A204.1 (cell line): ENCODE measurements around the gene TOM1L2.

Experiments used
- FAIRE-seq: peaks from 2 replicates; lab custom pipeline; 2012; peaks lifted over from hg19 to GRCh38; lab: Jason Lieb, UNC

Gene TOM1L2

GRCh38 chr17:17847118-17847689, 125.0 kb downstream of the TOM1L2 start:
- no peak for FAIRE-seq

GRCh38 chr17:17846645-17847044, 125.6 kb downstream of the TOM1L2 start:
- no peak for FAIRE-seq

GRCh38 chr17:17846003-17846402, 126.2 kb downstream of the TOM1L2 start:
- no peak for FAIRE-seq

GRCh38 chr17:17845046-17845775, 127.0 kb downstream of the TOM1L2 start:
- no peak for FAIRE-seq

GRCh38 chr17:17844500-17844899, 127.7 kb downstream of the TOM1L2 start:
- FAIRE-seq = no peak

DNA sequence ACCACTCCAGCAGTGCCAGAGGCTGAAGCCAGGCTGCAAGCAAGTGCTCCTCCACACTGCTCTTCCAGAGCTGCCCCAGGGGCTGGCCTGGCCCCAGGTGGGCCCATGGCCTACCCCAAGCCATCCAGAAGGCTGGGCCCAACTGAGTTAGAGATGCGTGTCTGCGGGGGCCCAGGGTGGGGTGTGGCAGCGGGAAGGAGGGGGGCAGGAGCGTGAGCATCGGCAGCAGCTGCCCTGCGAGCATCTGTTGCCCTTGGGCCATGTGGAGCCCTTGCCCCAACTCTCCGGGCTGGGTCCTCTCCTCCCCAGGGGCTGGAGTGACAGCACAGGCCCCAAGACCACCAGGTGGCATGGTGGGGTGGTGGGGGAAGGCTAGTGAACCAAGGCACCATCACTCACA, 128.1 kb downstream of the TOM1L2 start:
- FAIRE-seq = no peak

GRCh38 chr17:17843096-17843495, 129.1 kb downstream of the TOM1L2 start:
- no peak for FAIRE-seq

- no peak for FAIRE-seq
Observed at GRCh38 chr17:17842111-17842876, 129.9 kb downstream of the TOM1L2 start.

GRCh38 chr17:17841601-17842025, 130.6 kb downstream of the TOM1L2 start:
- no peak for FAIRE-seq

- no peak for FAIRE-seq
Observed at GRCh38 chr17:17840751-17841591, 131.2 kb downstream of the TOM1L2 start.

DNA sequence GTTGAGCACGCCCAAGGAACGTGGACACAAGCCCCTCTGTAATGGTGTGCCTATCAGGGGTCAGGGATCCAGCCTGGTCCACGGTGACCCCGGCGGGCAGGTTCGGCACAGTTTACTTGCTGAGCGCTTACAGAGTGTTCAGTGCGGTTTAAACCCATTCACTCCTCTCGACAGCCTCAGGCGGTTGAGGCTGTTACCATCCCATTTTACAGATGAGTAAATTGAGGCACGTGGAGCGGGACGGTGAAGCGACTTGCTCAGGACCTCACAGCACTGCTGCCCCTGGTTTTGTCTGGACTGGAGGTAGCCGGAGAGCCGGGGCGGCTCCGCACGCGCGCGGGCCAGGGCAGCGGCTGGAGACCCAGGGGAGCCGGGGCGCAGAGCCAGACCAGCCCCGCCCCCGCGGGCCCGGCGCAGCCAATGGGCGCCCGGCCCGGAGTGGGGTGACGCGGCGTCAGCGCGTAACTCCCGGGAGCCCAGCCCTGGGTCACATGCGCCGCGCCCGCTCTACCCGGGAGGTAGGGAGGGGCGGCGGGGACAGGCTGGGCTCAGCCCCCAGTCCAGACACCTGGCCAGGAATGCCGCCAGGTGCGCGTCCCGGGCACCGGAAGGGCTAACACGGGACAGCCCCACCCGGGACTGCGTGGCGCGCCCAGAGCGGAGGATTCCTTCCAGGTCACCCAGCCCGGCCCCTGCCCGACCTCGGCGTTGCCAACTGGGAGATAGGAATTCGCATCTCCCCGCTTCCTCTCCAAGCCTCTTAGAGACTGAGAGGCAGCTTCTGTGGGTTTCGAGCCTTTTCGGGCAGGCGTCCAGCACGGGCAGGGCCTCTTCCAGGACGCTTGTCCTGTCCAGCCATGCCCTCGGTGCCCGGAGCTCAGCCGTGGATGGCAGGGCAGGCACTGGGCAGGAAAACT, 132.2 kb downstream of the TOM1L2 start:
- FAIRE-seq = no peak

- no peak for FAIRE-seq
Observed at GRCh38 chr17:17837966-17838962, 133.9 kb downstream of the TOM1L2 start.

DNA sequence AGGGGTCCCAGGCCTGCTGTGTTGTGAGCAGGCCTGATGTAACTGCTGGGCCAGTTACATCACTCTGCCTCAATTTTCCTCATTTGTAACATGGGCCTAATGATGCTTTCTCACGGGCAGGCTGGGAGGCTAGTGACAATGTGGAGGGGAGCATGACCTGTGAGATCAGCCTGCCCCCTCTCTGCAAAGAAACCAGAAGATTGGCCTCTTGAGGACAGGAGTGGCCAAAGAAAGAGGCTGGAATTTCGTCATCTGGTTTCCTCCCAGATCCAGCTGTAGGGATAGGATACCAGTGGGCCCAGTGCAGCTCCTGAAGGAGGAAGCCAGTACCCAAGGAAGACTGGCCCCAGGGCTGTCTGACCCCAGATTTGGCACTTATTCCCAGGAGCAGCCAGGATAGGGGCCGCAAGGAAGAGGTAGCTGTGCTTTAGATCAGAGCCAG, 134.8 kb downstream of the TOM1L2 start:
- FAIRE-seq = no peak

DNA sequence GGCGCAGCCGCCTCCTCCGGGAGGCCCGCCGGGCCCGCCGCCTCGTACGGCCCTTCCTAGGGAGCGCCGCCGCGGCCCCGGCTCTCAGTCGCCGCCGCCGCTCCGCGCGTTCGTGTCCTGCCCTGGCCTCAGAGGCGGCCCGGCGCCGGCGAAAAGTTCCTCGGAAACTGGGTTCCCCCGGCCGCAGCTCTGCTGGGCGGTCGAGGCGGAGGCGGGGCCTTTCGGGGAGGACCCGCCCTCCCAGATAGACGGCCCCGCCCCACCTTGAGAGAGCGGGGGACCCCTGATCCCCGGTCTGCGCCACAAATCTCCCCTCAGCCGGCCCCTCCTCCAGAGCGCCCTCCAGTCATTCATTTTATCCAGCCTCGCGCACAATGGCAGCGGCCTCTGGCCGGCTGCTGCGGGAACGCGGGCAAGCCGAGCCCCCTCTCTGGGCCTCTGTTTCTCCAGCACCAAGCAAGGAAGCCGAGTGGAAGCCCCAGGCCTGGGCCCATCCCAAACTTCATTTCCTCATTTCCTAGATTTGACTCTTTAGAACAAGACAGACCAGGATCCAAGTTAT, 135.3 kb downstream of the TOM1L2 start, which contains the start of gene SREBF1:
TSS of gene SREBF1 (minus strand) at position 169 of the 562 bp plus-strand sequence. CDS start 169 bp downstream, outside the sequence.
- no peak for FAIRE-seq

DNA sequence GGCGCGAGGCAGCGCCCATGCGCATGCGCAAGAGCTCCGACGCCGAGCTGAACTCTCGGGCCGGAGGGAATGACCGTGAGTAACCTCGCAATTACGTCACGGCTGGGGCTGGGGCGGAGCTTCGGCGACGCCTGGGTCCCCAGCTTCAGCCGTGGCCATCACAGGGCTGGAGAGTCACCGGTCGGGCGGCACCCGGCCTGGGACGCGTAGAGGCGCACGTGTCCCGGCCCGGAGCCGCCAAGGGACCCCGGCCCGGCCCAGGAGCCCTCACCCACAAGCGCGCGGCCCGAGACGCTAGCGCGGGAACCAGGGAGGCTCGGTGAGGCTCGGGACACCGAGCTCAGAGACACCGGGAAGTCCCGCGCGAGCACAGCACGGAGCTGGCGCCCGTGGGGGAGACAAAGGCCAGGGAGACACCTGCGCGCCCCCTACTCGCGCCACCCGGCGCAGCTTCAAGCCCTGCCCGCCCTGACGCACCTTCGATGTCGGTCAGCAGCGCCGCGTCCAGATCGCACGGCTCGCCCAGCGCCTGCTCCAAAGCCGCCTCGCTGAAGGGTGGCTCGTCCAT, 135.9 kb downstream of the TOM1L2 start:
- peak; percentile 41 for FAIRE-seq

- no peak for FAIRE-seq
Observed at GRCh38 chr17:17835415-17836249, 136.6 kb downstream of the TOM1L2 start.

GRCh38 chr17:17834974-17835373, 137.2 kb downstream of the TOM1L2 start:
- FAIRE-seq = no peak
